Loucy (cell line): ENCODE results near the gene ASIC4.

ENCODE experiments used
- H2AFZ ChIP-seq: fragments of 200-600 bp; sonication (generic); 2 replicates; pipeline ENCODE4 v1.6.0; 2016; ENCODE audit warnings: antibody characterized with exemption, mild to moderate bottlenecking, low read length, moderate library complexity
- H3F3A ChIP-seq: fragments of 200-600 bp; 2 replicates; pipeline ENCODE4 v1.6.0; 2016; ENCODE audit warnings: antibody characterized with exemption, low read depth, mild to moderate bottlenecking
- H3K27me3 ChIP-seq: fragments of 200-600 bp; sonication (generic); 2 replicates; pipeline ENCODE4 v1.6.1; 2014; ENCODE audit warnings: low read length, mild to moderate bottlenecking; ENCODE audit not compliant: insufficient read depth, poor library complexity, severe bottlenecking
- H3K36me3 ChIP-seq: fragments of 200-600 bp; sonication (generic); 2 replicates; pipeline ENCODE4 v1.6.1; 2016; ENCODE audit warnings: low read length; ENCODE audit not compliant: insufficient read depth
- H3K4me1 ChIP-seq: fragments of 200-600 bp; sonication (generic); 2 replicates; pipeline ENCODE4 v1.5.1; 2014; ENCODE audit warnings: low read length, mild to moderate bottlenecking; ENCODE audit not compliant: insufficient read depth, poor library complexity, severe bottlenecking
- H3K4me2 ChIP-seq: fragments of 200-600 bp; sonication (generic); 2 replicates; pipeline ENCODE4 v1.6.0; 2014; ENCODE audit warnings: antibody characterized with exemption, low read length, low read depth, mild to moderate bottlenecking; ENCODE audit not compliant: poor library complexity, severe bottlenecking
- H3K4me3 ChIP-seq: fragments of 200-600 bp; sonication (generic); 2 replicates; pipeline ENCODE4 v1.5.1; 2014; ENCODE audit warnings: low read length, mild to moderate bottlenecking, mixed read lengths; ENCODE audit not compliant: poor library complexity, severe bottlenecking
- H3K79me2 ChIP-seq: fragments of 200-600 bp; sonication (generic); 2 replicates; pipeline ENCODE4 v1.6.1; 2014; ENCODE audit warnings: low read length; ENCODE audit not compliant: insufficient read depth
- H3K9ac ChIP-seq: fragments of 200-600 bp; sonication (generic); 2 replicates; pipeline ENCODE4 v1.6.0; 2014; ENCODE audit warnings: mild to moderate bottlenecking, low read depth, low read length, moderate library complexity; ENCODE audit not compliant: poor library complexity, severe bottlenecking
- H3K9me2 ChIP-seq: fragments of 200-600 bp; sonication (generic); replicated peaks from 2 replicates; pipeline ENCODE4 v1.6.1; 2016; ENCODE audit warnings: low read depth, low read length, mixed read lengths
- H3K9me3 ChIP-seq: fragments of 200-600 bp; sonication (generic); 2 replicates; pipeline ENCODE4 v1.6.1; 2014; ENCODE audit warnings: mild to moderate bottlenecking, antibody characterized with exemption, low read length, low read depth; ENCODE audit not compliant: insufficient read depth
- H4K20me1 ChIP-seq: fragments of 200-600 bp; sonication (generic); 2 replicates; pipeline ENCODE4 v1.6.0; 2014; ENCODE audit warnings: antibody characterized with exemption, low read length, mild to moderate bottlenecking; ENCODE audit not compliant: insufficient read depth, poor library complexity, severe bottlenecking
- CTCF ChIP-seq: fragments of 200-600 bp; sonication (generic); conservative IDR thresholded peaks from 2 replicates; pipeline ENCODE4 v1.5.1; 2014; ENCODE audit warnings: mild to moderate bottlenecking, antibody characterized with exemption, low read length
- EZH2phosphoT487 ChIP-seq: fragments of 200-600 bp; IDR thresholded peaks from 2 replicates; pipeline ENCODE4 v1.6.1; 2018; ENCODE audit warnings: antibody characterized with exemption, mild to moderate bottlenecking, moderate library complexity, borderline replicate concordance

The ASIC4 gene

GRCh38 chr2:219519526-219519916 lies 5.2 kb downstream of the ASIC4 start:
- H2AFZ ChIP-seq = no peak overlapping the region
- no peaks in the 10 kb centered on the region for H3F3A ChIP-seq
- no peak overlapping the region for H3K9ac ChIP-seq
- no peak overlapping the region for H3K4me3 ChIP-seq
- no peaks in the 10 kb centered on the region for H3K27me3 ChIP-seq
- no peaks in the 10 kb centered on the region for H3K36me3 ChIP-seq
- no peaks in the 10 kb centered on the region for H3K9me3 ChIP-seq
- H4K20me1 ChIP-seq = no peaks in the 10 kb centered on the region
- H3K4me1 ChIP-seq = peaks cover 12% of the 10 kb centered on the region
- H3K9me2 ChIP-seq = no peaks in the 10 kb centered on the region
- TF ChIP-seq EZH2phosphoT487 (no peak), CTCF (no peak)
- H3K79me2 ChIP-seq = no peaks in the 10 kb centered on the region
- no peak overlapping the region for H3K4me2 ChIP-seq

GRCh38 chr2:219520079-219520478 lies 5.8 kb downstream of the ASIC4 start:
- no peak overlapping the region for H3K4me3 ChIP-seq
- no peaks in the 10 kb centered on the region for H3K79me2 ChIP-seq
- H3K27me3 ChIP-seq = no peaks in the 10 kb centered on the region
- no peak overlapping the region for H3K9ac ChIP-seq
- no peaks in the 10 kb centered on the region for H3K9me3 ChIP-seq
- H3K36me3 ChIP-seq = no peaks in the 10 kb centered on the region
- no peaks in the 10 kb centered on the region for H4K20me1 ChIP-seq
- TF ChIP-seq EZH2phosphoT487 = no peak
- TF ChIP-seq CTCF = no peak
- no peaks in the 10 kb centered on the region for H3K9me2 ChIP-seq
- no peak overlapping the region for H3K4me2 ChIP-seq
- H2AFZ ChIP-seq = no peak overlapping the region
- peaks cover 11% of the 10 kb centered on the region for H3K4me1 ChIP-seq
- no peaks in the 10 kb centered on the region for H3F3A ChIP-seq

- Histone ChIP-seq H3K9me3 (no peaks in the 10 kb centered on the region), H3K9me2 (no peaks in the 10 kb centered on the region), H4K20me1 (no peaks in the 10 kb centered on the region), H2AFZ (peak overlapping the region; percentile 82), H3K36me3 (no peaks in the 10 kb centered on the region), H3K4me1 (peaks cover 11% of the 10 kb centered on the region), H3K4me3 (peak overlapping the region; percentile 66), H3K9ac (peak overlapping the region; percentile 34), H3K27me3 (no peaks in the 10 kb centered on the region), H3K4me2 (peak overlapping the region; percentile 64), H3F3A (no peaks in the 10 kb centered on the region), H3K79me2 (no peaks in the 10 kb centered on the region)
- TF ChIP-seq CTCF (peak; percentile 93), EZH2phosphoT487 (no peak)
Measured at GRCh38 chr2:219521066-219521880, 7.0 kb downstream of the ASIC4 start.
